ENCODE data around the gene OSTN. TPM values are rescaled to one million over a fixed set of nuclear protein-coding genes. Genes with fewer than 3 reads are reported as not detected.

OSTN gene
- total and polyA plus RNA-seq, 9 of the 15 experiments (the other 6 are each of a cell fraction or from before 2014, with no cell fraction given), result not detected

- CTCF ChIA-PET (ENCODE audit: low intra/inter-chr PET ratio), result no interaction called here
- POLR2A ChIA-PET, result no interaction called here
These were observed 93.4 kb downstream of the OSTN start for GRCh38 chr3:191292243-191293015.

More at GRCh38 chr3:191292243-191293015, 93.4 kb downstream of the OSTN start:
- no peak overlapping the region for H3K9ac ChIP-seq (ENCODE audit: insufficient read depth in 1 of 2, low read depth in 2 of 2, low read length in 2 of 2)
- no peaks in the 10 kb centered on the region for H3K9me1 ChIP-seq (ENCODE audit: control insufficient read depth, insufficient read depth, low read length)
- WGBS (ENCODE audit: insufficient coverage, low coverage, missing lambda C conversion rate), result 9% methylated on average over 5 of the region's 5 CpGs
- no peak overlapping the region for H3K4me3 ChIP-seq
- ATAC-seq (no peak), DNase-seq (ENCODE audit: extremely low read depth in 1 of 4, low spot score in 3 of 4) (no peak), FAIRE-seq (no peak)
- no peaks in the 10 kb centered on the region; a peak in 1 of 5 replicates for H3K4me1 ChIP-seq (replicated peaks in 1 of 2; ENCODE audit: control insufficient read depth in 2 of 2, insufficient read depth in 2 of 2, low read length in 2 of 2)
- BruUV-seq (replicated peaks), result no TSS peak
- H3K4me2 ChIP-seq (ENCODE audit: insufficient read depth, low read length), result no peak overlapping the region
- H3K9me3 ChIP-seq (replicated peaks; ENCODE audit: control insufficient read depth, insufficient read depth, low read depth, low read length), result no peaks in the 10 kb centered on the region
- no peaks in the 10 kb centered on the region for H3K36me3 ChIP-seq (ENCODE audit: control insufficient read depth, insufficient read depth, low read length)
- intact Hi-C loops (cut with micrococcal nuclease), result no loop called here
- no peaks in the 10 kb centered on the region for H3K27me3 ChIP-seq (ENCODE audit: control insufficient read depth in 2 of 2, insufficient read depth in 2 of 2, low read length in 2 of 2)
- in situ Hi-C loops (cut with MboI), result no loop called here
- H4K20me1 ChIP-seq (replicated peaks; ENCODE audit: control insufficient read depth, insufficient read depth, low read length), result no peaks in the 10 kb centered on the region
- no peak overlapping the region for H3K27ac ChIP-seq (ENCODE audit: extremely low read depth, low read depth, low read length)
- H2AFZ ChIP-seq (ENCODE audit: low read depth, low read length), result no peak overlapping the region
- no peak for TF ChIP-seq ZSCAN29 (IDR thresholded peaks at IDR 0.05)
- TF ChIP-seq, protein P1, sequence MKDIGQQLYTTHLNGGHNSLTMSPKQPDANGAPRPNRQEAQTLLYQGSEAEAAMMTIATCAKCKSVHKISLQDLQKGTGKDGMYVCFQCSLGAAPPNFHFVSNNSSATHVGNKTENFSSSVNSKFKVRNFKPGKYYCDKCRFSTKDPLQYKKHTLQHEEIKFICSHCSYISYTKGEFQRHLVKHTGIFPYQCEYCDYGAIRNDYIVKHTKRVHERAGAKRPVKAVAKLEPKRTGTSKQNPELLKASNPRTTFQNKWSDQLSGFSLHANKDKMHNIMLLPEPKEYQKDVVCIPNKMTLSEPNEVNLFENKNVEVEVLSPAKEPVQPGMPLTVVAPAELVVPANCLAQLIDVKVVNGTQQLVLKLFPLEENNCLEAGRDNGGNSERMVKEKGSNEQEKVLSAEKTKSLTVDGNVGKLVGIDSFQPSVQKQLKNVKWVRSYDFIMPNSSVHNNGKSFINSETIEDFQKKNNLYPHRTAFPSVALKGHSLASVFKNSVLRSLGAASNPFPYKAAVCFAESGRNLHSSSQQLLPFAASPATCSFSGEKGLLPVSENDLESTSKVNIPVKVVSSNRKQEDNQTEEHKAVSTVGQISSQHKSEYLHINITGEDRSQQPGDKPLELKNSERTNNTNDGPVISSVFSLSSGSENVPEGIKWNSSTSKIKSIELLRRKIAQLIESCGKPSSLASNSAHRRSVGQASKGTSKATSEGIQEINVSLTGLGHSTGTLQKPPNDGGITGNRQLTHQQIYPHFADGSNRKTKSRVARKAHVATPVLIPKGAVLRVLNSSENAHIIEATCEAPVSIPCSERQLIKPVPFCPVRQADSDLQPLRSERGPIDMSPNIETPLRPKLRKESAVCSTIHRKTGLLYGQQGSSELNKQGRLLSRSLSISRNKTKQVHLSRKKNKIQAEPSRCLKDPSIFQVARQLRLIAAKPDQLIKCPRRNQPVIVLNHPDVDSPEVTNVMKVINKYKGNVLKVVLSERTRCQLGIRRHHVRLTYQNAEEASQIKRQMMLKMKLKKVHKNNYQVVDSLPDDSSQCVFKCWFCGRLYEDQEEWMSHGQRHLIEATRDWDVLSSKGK (CRISPR knock-in tag; IDR thresholded peaks at IDR 0.05), result no peak
- TF ChIP-seq, protein P2, sequence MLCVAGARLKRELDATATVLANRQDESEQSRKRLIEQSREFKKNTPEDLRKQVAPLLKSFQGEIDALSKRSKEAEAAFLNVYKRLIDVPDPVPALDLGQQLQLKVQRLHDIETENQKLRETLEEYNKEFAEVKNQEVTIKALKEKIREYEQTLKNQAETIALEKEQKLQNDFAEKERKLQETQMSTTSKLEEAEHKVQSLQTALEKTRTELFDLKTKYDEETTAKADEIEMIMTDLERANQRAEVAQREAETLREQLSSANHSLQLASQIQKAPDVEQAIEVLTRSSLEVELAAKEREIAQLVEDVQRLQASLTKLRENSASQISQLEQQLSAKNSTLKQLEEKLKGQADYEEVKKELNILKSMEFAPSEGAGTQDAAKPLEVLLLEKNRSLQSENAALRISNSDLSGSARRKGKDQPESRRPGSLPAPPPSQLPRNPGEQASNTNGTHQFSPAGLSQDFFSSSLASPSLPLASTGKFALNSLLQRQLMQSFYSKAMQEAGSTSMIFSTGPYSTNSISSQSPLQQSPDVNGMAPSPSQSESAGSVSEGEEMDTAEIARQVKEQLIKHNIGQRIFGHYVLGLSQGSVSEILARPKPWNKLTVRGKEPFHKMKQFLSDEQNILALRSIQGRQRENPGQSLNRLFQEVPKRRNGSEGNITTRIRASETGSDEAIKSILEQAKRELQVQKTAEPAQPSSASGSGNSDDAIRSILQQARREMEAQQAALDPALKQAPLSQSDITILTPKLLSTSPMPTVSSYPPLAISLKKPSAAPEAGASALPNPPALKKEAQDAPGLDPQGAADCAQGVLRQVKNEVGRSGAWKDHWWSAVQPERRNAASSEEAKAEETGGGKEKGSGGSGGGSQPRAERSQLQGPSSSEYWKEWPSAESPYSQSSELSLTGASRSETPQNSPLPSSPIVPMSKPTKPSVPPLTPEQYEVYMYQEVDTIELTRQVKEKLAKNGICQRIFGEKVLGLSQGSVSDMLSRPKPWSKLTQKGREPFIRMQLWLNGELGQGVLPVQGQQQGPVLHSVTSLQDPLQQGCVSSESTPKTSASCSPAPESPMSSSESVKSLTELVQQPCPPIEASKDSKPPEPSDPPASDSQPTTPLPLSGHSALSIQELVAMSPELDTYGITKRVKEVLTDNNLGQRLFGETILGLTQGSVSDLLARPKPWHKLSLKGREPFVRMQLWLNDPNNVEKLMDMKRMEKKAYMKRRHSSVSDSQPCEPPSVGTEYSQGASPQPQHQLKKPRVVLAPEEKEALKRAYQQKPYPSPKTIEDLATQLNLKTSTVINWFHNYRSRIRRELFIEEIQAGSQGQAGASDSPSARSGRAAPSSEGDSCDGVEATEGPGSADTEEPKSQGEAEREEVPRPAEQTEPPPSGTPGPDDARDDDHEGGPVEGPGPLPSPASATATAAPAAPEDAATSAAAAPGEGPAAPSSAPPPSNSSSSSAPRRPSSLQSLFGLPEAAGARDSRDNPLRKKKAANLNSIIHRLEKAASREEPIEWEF (CRISPR knock-in tag; IDR thresholded peaks at IDR 0.05), result peak; percentile 82
- TF ChIP-seq ATF3 (IDR thresholded peaks at IDR 0.05), result no peak
- no peak for TF ChIP-seq ATF3 (CRISPR knock-in tag; conservative IDR thresholded peaks at IDR 0.05)
- TF ChIP-seq, protein P3, sequence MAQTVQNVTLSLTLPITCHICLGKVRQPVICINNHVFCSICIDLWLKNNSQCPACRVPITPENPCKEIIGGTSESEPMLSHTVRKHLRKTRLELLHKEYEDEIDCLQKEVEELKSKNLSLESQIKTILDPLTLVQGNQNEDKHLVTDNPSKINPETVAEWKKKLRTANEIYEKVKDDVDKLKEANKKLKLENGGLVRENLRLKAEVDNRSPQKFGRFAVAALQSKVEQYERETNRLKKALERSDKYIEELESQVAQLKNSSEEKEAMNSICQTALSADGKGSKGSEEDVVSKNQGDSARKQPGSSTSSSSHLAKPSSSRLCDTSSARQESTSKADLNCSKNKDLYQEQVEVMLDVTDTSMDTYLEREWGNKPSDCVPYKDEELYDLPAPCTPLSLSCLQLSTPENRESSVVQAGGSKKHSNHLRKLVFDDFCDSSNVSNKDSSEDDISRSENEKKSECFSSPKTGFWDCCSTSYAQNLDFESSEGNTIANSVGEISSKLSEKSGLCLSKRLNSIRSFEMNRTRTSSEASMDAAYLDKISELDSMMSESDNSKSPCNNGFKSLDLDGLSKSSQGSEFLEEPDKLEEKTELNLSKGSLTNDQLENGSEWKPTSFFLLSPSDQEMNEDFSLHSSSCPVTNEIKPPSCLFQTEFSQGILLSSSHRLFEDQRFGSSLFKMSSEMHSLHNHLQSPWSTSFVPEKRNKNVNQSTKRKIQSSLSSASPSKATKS (CRISPR knock-in tag; IDR thresholded peaks at IDR 0.05), result no peak
- TF ChIP-seq ZNF696 (CRISPR knock-in tag; conservative IDR thresholded peaks at IDR 0.05), result no peak
- no peak for TF ChIP-seq PYGO2 (tag; IDR thresholded peaks at IDR 0.05)
- no peaks in the 10 kb centered on the region for H3K79me2 ChIP-seq (ENCODE audit: control insufficient read depth, insufficient read depth, low read length)

All from K562 (cell line).